Fibroblast of the aortic adventitia (primary cell): ENCODE measurements around the gene IFT25. TPM values are rescaled to one million over a fixed set of nuclear protein-coding genes. Genes with fewer than 3 reads are reported as not detected.

Source experiments
- DNase-seq: peaks from one replicate; pipeline ENCODE4 v3.0.0-alpha.2; 2010; ENCODE audit warnings: low read depth
- H3K4me3 ChIP-seq: 2 replicates; pipeline ENCODE4 v1.5.1; 2011; ENCODE audit warnings: low read depth, mild to moderate bottlenecking, control low read depth, low read length, moderate library complexity
- total RNA-seq: library from RNA; depleted of rRNA; stranded (reverse); fragments of >200 nt; gene quantifications from 2 replicates; pipeline ENCODE4 v1.2.3, GENCODE V29; 2012; ENCODE audit warnings: low replicate concordance
- TF ChIP-seq, protein P1 (sequence below): IDR thresholded peaks from 2 replicates; pipeline ENCODE4 v1.5.1; 2011; ENCODE audit warnings: mild to moderate bottlenecking, low read length, control low read depth, inconsistent platforms; ENCODE audit not compliant: insufficient read depth

The IFT25 gene
- total RNA-seq, 1 donor: 53.4 TPM

DNA sequence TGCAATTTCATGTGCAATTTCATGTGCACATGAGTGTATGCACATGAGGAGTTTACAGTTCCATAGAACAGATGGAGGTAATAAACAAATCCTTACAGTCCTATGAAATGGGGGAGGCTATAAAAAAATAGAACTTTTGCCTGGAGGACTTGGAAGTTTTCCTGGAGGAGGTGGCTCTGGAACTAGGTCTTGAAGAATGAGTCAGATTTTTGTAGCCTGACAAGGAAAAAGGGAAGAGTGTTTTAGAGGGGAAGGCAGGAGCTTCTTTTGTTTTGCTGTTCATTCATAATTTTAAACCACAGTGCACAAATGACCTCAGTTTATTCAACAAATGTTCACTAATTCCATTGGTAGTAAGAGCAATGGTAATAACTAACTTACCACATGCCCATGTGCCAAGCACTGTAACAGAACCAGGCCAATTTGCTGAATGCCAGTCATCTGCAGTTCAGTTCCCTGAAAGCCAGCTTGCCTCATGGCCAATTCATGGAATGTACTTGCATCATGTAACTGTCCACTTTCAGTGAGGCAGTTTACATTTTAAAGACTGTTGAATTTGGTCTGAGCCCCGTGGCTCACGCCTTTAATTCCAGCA lies 48.8 kb downstream of the IFT25 start:
- peak; percentile 93 for DNase-seq
- no peak overlapping the region for H3K4me3 ChIP-seq
- TF ChIP-seq, protein P1, sequence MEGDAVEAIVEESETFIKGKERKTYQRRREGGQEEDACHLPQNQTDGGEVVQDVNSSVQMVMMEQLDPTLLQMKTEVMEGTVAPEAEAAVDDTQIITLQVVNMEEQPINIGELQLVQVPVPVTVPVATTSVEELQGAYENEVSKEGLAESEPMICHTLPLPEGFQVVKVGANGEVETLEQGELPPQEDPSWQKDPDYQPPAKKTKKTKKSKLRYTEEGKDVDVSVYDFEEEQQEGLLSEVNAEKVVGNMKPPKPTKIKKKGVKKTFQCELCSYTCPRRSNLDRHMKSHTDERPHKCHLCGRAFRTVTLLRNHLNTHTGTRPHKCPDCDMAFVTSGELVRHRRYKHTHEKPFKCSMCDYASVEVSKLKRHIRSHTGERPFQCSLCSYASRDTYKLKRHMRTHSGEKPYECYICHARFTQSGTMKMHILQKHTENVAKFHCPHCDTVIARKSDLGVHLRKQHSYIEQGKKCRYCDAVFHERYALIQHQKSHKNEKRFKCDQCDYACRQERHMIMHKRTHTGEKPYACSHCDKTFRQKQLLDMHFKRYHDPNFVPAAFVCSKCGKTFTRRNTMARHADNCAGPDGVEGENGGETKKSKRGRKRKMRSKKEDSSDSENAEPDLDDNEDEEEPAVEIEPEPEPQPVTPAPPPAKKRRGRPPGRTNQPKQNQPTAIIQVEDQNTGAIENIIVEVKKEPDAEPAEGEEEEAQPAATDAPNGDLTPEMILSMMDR: no peak

DNA sequence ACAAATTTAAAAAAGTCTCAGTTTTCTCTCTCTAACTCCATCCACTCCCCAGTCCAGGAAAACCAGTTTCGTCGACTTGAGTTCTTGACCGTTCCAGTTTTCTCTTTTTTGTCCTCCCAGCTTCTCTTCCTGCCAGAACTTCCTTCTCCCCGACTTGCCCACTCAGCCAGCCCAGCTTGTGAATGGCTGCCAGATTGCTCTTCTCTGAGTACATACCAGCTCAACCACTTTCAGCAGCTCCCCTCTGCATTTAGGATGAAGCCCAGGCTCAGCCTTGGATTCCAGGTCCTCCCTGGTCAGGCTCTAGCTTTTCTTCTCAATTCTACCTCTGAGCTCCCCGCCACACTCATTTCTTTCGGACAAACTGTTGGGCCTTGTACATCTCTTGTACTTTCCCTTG lies 50.1 kb downstream of the IFT25 start:
- peak; percentile 12 for DNase-seq
- H3K4me3 ChIP-seq: no peak overlapping the region
- TF ChIP-seq, protein P1: no peak

DNA sequence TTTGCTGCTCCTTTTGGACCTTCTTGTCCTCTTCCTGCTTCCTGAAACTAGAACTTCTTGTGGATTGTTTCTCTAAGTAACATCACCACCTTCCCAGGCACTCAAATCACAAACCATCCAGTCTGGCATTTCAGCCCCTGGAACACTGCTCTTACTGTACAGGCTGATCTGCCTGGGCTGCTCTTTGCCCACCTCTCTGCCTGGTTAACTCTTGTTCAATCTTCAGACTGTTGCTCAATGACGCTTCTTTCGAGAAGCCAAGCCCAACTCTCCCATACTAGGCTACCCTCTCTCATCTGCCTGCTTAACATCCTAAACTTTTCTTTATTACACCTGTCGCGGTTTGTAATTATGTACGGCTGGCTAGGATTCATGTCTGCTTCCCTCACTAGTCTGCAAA lies 50.9 kb downstream of the IFT25 start:
- H3K4me3 ChIP-seq: no peak overlapping the region
- no peak for DNase-seq
- TF ChIP-seq, protein P1: no peak

DNA sequence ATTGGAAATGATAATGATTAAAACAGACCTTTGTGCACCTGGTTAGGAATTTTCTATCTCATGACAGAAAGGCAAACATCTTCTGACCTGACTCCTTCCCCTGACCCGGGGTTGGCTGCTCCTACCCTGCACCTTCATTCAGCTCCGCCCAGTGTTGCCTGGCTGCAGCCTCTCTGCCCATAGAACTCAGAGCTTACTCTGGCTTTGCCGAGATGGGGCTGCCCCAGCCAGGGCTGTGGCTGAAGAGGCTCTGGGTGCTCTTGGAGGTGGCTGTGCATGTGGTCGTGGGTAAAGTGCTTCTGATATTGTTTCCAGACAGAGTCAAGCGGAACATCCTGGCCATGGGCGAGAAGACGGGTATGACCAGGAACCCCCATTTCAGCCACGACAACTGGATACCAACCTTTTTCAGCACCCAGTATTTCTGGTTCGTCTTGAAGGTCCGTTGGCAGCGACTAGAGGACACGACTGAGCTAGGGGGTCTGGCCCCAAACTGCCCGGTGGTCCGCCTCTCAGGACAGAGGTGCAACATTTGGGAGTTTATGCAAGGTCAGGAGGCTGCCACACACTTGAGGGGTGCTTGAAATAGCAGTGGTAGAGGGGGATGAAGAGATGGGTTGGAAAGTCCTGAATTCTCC lies 51.4 kb downstream of the IFT25 start, which contains the start of gene DIO1:
TSS of gene DIO1 (plus strand) at position 189 of the 638 bp plus-strand sequence. CDS start at position 213, 24 bp downstream.
- H3K4me3 ChIP-seq: no peak within 1 kb of the TSS
- no peak for DNase-seq
- TF ChIP-seq, protein P1: no peak

DNA sequence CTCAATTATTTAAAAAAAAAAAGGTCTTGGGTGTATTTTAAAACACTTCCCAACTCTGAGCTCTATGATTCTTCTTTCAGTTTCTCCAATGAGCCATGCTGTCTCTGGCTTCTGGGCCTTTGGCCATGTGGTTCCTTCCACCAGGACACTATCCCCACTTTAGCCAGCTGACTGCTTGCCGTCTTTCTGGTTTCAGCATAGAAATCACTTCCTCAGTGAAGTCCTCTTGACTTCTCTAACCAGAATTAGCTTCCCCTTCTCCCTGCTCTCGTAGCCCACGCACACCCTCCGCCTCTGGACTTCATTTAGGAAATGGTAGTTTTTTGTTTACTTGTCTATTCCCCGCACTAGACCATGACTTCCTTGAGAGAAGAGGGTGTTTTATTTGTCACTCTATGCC lies 52.6 kb downstream of the IFT25 start:
- DNase-seq: no peak
- TF ChIP-seq, protein P1: no peak
- no peak overlapping the region for H3K4me3 ChIP-seq

DNA sequence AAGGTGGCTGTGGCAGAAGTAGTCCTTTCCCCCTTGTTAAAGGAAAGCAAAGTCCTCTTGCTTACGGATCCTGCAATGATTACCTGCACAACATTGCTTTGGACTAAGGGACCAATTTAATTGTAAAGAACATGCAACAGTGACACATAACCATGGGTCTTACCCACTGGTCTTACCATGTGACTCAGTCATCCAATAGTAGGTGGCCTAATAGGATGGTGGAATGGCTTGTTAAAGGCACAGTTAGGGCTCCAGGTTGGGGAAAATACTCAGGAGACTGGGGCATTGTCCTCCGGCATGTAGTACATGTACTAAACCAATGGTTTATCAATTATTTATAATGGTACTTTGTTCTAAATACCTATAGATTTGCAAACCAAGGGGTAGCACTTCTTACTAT lies 53.8 kb downstream of the IFT25 start:
- no peak for DNase-seq
- TF ChIP-seq, protein P1: no peak

More for the DNA sequence above, 53.8 kb downstream of the IFT25 start:
- no peak overlapping the region for H3K4me3 ChIP-seq
